Suprapubic skin (tissue), 3 donors: ENCODE measurements around the gene SNAPC2.
A peak's percentile ranks its signal among the peaks of the same experiment; 100 is the strongest.

Experiments
- EP300 ChIP-seq: sonication (generic); formaldehyde crosslinking; IDR thresholded peaks from one replicate; pipeline ENCODE4 v1.6.1; 2017; ENCODE audit warnings: antibody characterized with exemption
- TF ChIP-seq, protein P1 (sequence below), 2 donors: fragments of 200-600 bp in 1 of 2; fragments of 450-650 bp in 1 of 2; sonication (generic) in 1 of 2; IDR thresholded peaks; one replicate each; pipeline ENCODE4 v1.5.1; 2016 to 2019; ENCODE audit warnings: antibody characterized with exemption in 2 of 2, mild to moderate bottlenecking in 1 of 2, moderate library complexity in 1 of 2

DNA sequence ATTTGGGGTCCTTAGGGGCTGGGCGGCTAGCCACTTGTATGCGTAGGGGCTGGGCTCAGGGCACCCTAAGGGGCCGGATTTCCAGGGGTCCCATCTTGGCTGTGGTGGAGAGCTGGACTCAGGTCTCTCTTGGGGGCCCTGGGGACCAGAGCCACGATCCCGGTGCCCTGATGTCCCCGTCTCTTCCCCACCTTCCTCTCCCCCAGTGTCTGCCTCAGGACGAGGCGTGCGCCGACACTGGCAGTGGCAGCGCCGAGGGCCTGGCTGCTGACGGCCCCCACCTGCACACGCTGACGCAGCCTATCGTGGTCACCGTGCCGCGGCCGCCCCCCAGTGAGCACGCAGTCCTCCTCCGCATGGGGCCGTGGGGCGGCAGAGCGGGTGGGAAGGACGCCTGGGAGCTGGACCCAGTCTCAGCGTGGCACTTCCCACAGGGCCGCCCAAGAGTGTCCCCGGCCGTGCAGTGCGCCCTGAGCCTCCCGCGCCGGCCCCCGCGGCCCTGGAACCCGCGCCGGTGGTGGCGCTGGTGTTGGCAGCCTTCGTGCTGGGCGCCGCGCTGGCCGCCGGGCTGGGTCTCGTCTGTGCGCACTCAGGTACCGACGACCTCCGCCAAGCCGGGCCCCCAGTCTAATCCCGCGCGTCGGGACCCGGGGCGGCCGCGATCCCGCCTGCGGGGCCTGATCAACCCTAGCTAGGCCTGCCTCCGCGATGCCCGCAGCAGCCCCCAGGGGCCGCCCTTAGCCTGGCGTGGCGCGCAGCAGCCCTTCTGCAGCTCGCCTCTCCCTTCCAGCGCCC, 2.7 kb upstream of the SNAPC2 start:
- TF ChIP-seq, protein P1, sequence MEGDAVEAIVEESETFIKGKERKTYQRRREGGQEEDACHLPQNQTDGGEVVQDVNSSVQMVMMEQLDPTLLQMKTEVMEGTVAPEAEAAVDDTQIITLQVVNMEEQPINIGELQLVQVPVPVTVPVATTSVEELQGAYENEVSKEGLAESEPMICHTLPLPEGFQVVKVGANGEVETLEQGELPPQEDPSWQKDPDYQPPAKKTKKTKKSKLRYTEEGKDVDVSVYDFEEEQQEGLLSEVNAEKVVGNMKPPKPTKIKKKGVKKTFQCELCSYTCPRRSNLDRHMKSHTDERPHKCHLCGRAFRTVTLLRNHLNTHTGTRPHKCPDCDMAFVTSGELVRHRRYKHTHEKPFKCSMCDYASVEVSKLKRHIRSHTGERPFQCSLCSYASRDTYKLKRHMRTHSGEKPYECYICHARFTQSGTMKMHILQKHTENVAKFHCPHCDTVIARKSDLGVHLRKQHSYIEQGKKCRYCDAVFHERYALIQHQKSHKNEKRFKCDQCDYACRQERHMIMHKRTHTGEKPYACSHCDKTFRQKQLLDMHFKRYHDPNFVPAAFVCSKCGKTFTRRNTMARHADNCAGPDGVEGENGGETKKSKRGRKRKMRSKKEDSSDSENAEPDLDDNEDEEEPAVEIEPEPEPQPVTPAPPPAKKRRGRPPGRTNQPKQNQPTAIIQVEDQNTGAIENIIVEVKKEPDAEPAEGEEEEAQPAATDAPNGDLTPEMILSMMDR (IDR thresholded peaks at IDR 0.05): peak; percentile 21 to 67
- TF ChIP-seq EP300: no peak
